ENCODE results near the gene TRIM46. TPM values are rescaled to one million over a fixed set of nuclear protein-coding genes. Genes with fewer than 3 reads are reported as not detected.

The TRIM46 gene
- total RNA-seq, 1 experiment from 2014 or later, result 3.8 TPM

GRCh38 chr1:155226910-155227260 lies 53.2 kb downstream of the TRIM46 start:
- Histone ChIP-seq H3K9me3 (ENCODE audit: control insufficient read depth in 1 of 2, insufficient read depth in 1 of 2, low read depth in 1 of 2, low read length in 2 of 2) (no peaks in the 10 kb centered on the region), H3K4me1 (ENCODE audit: control insufficient read depth in 1 of 2, insufficient read depth in 2 of 2, low read length in 2 of 2) (peaks cover 17 to 43% of the 10 kb centered on the region in 2 experiments), H3K9ac (ENCODE audit: low read length) (peak overlapping the region; percentile 78), H3K36me3 (ENCODE audit: control insufficient read depth in 1 of 2, insufficient read depth in 2 of 2, low read length in 2 of 2) (no peaks in the 10 kb centered on the region), H3K4me3 (replicated peaks in 1 of 2; ENCODE audit: low read depth in 1 of 2, low read length in 2 of 2) (peak overlapping the region; percentile 63 to 69), H3K27ac (ENCODE audit: low read depth, low read length) (peak overlapping the region; percentile 95), H3K79me2 (ENCODE audit: insufficient read depth, low read length) (peaks cover 11% of the 10 kb centered on the region), H3K9me2 (ENCODE audit: insufficient read depth) (no peaks in the 10 kb centered on the region), H3K4me2 (ENCODE audit: low read length) (peak overlapping the region; percentile 88), H3K27me3 (ENCODE audit: insufficient read depth, low read length) (no peaks in the 10 kb centered on the region), H4K20me1 (ENCODE audit: insufficient read depth) (no peaks in the 10 kb centered on the region), H2AFZ (ENCODE audit: low read depth, low read length, poor library complexity, severe bottlenecking) (no peak overlapping the region)
- DNase-seq (ENCODE audit: low read depth, low spot score), result no peak
- CTCF ChIA-PET, result interaction anchor here (0.7 to 1.4 kb wide), 6 partner anchors 20 to 135 kb away, joined by 3 to 6 read pairs (median 4); no protein-coding TSS in a partner anchor
- BruUV-seq (replicated peaks), result TSS peak; percentile 91
- ATAC-seq, result peak; percentile 69
- RAD21 ChIA-PET (ENCODE audit: low non-redundant PET in 1 of 2, low total read pairs in 2 of 2, uncharacterized antibody in 2 of 2, unreplicated experiment in 2 of 2), result no interaction called here
- intact Hi-C loops (cut with micrococcal nuclease), result loop anchor here (1.0 to 2.0 kb wide), 3 partner anchors 17 to 54 kb away; partner anchors contain the start of genes KRTCAP2, MTX1 and TRIM46
- TF ChIP-seq, protein P1, sequence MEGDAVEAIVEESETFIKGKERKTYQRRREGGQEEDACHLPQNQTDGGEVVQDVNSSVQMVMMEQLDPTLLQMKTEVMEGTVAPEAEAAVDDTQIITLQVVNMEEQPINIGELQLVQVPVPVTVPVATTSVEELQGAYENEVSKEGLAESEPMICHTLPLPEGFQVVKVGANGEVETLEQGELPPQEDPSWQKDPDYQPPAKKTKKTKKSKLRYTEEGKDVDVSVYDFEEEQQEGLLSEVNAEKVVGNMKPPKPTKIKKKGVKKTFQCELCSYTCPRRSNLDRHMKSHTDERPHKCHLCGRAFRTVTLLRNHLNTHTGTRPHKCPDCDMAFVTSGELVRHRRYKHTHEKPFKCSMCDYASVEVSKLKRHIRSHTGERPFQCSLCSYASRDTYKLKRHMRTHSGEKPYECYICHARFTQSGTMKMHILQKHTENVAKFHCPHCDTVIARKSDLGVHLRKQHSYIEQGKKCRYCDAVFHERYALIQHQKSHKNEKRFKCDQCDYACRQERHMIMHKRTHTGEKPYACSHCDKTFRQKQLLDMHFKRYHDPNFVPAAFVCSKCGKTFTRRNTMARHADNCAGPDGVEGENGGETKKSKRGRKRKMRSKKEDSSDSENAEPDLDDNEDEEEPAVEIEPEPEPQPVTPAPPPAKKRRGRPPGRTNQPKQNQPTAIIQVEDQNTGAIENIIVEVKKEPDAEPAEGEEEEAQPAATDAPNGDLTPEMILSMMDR (IDR thresholded peaks at IDR 0.05 in 2 of 3, conservative IDR thresholded peaks at IDR 0.05 in 1 of 3; ENCODE audit: borderline replicate concordance in 1 of 3, insufficient read depth in 1 of 3, low read depth in 2 of 3, low read length in 2 of 3), result 0 out of 6 replicates have a peak, but pooled peaks of 2 of the 3 experiments have one; percentile 2 to 18
- TF ChIP-seq SIN3A (IDR thresholded peaks at IDR 0.05; ENCODE audit: low read depth) (peak; percentile 25; the same call in 1 of the 2 replicates), TCF7L2 (IDR thresholded peaks at IDR 0.05; ENCODE audit: borderline replicate concordance, extremely low read depth, insufficient read depth, insufficient read length) (peak; percentile 87), YY1 (IDR thresholded peaks at IDR 0.05; ENCODE audit: extremely low read depth, insufficient replicate concordance, low read depth, low read length) (peak; percentile 1), CEBPB (IDR thresholded peaks at IDR 0.05; ENCODE audit: low read depth) (no peak), JUND (IDR thresholded peaks at IDR 0.05) (no peak), ZNF274 (IDR thresholded peaks at IDR 0.05; ENCODE audit: low read depth, low read length) (no peak)
- TF ChIP-seq, protein P2, sequence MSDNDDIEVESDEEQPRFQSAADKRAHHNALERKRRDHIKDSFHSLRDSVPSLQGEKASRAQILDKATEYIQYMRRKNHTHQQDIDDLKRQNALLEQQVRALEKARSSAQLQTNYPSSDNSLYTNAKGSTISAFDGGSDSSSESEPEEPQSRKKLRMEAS (IDR thresholded peaks at IDR 0.05), result peak; percentile 96
- POLR2A ChIA-PET, result interaction anchor here (0.7 to 3.0 kb wide), 7 partner anchors 14 to 54 kb away, joined by 3 to 14 read pairs (median 4); partner anchors contain the start of genes KRTCAP2, MTX1 and THBS3
